Regular cardiac myocyte (primary cell): Measurements from ENCODE around the gene CD8A. TPM values are rescaled to one million over a fixed set of nuclear protein-coding genes. Genes with fewer than 3 reads are reported as not detected.

ENCODE experiments used
- total RNA-seq: library from RNA; depleted of rRNA; stranded (reverse); fragments of >200 nt; gene quantifications from 2 replicates; pipeline ENCODE4 v1.2.3, GENCODE V29; 2014

The CD8A gene
- not detected in 2 replicates for total RNA-seq

DNA sequence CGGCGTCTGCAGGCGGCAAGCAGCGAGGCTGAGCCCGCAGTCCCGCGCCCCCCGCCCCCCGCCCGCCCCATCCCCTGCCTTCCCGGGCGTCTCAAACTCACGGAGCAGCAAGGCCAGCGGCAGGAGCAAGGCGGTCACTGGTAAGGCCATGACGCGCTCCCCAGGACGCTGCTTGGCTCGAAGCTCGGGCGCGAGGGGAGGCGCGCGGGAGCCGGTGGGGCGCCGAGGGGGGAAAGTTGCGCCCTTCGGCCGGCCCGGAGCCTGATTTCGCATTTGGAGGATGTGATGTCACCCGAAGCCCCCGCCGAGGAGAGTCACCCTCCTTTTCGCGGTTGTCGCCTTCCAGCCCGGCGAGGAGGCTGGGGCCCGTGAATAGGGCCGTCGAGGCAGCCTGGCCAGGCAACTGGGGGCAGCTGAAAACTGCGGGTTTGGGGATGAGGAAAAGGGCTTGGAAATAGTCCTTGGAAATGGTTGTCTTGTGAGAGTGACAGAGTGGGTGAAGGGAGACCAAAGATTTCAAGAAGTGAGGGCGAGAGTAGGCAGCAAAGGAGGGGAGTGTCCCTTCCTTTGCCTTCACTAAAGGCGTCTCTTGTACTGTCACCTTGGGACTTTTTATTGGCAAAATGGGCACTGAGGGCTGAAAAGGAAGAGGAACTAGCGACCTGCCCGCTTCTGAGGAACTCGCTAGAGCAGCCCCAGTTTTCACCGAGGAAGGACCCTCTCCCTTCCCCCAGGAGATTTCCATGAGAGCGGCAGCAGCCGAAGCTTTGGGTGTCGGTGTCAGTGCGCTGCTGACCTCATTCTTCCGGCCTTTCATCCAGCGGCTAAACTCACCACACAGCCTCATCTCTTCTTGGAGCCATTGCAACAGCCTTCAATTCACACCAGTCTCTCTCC, at the start of gene CD8A:
TSS of gene CD8A (minus strand) at position 238 of the 897 bp plus-strand sequence. CDS start at position 150, 88 bp downstream.

Other genes with a start within 250 kb of the CD8A start
- gene CHMP3, start 227.5 kb downstream of the CD8A start, total RNA-seq: 73.6 and 79.8 TPM in 2 replicates
- 15.8 and 18.8 TPM in 2 replicates for gene RNF103, start 167.0 kb downstream of the CD8A start, total RNA-seq
- 20.7 and 25.1 TPM in 2 replicates for gene RMND5A, start 70.6 kb downstream of the CD8A start, total RNA-seq
- gene CD8B, start 71.0 kb upstream of the CD8A start, total RNA-seq: not detected in 2 replicates
- gene RGPD1, start 151.2 kb upstream of the CD8A start, total RNA-seq: 0.85 and 0.96 TPM in 2 replicates
- gene PLGLB1, start 230.9 kb upstream of the CD8A start, total RNA-seq: not detected in 2 replicates